ENCODE measurements around the gene BSG. TPM values are rescaled to one million over a fixed set of nuclear protein-coding genes. Genes with fewer than 3 reads are reported as not detected.
"Not testable (repeated sequence)": the region's sequence is repeated elsewhere in the genome, so short reads cannot be mapped to it uniquely, and the experiment has no call there.

Gene BSG
- total RNA-seq, 1 experiment from 2014 or later, result 577 TPM

- DNase-seq (ENCODE audit: low read depth in 1 of 2, low spot score in 2 of 2), result no peak
- Histone ChIP-seq H3K9me3 (replicated peaks) (no peaks in the 10 kb centered on the region), H3K4me3 (no peak overlapping the region), H3K27ac (no peak overlapping the region), H3K36me3 (peaks cover 51% of the 10 kb centered on the region), H3K4me1 (replicated peaks) (peaks cover 19% of the 10 kb centered on the region), H3K27me3 (replicated peaks) (no peaks in the 10 kb centered on the region)
These were observed 43.2 kb downstream of the BSG start for GRCh38 chr19:615619-616018.

- Histone ChIP-seq H3K36me3 (peaks cover 53% of the 10 kb centered on the region), H3K4me3 (no peak overlapping the region)
- no peak for DNase-seq (ENCODE audit: low read depth in 1 of 2, low spot score in 2 of 2)
These were observed 43.8 kb downstream of the BSG start for GRCh38 chr19:616062-616700.

DNA sequence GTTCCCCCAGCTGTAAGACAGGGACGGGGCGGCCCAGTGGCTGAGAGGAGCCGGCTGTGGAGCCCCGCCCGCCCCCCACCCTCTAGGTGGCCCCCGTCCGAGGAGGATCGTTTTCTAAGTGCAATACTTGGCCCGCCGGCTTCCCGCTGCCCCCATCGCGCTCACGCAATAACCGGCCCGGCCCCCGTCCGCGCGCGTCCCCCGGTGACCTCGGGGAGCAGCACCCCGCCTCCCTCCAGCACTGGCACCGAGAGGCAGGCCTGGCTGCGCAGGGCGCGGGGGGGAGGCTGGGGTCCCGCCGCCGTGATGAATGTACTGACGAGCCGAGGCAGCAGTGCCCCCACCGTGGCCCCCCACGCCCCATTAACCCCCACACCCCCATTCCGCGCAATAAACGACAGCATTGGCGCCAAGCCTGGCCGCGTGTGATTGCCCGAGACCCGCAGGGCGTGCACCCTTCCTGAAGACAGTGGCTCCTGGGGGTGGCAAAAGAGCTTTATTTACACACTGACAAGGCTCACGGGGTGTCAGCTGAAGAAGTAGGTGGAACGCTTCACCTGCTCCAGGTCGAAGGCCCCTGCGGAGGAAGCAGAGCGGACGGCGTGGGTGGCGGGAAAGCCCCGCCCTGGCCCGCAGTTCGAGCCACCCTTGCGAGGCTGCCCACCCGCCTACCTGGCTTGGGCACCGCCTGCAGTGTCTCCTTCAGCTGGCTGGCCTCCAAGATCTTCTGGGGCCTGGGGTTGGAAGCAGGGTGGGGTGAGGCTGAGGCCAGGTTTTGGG lies 44.5 kb downstream of the BSG start:
- peaks cover 11% of the 10 kb centered on the region for H3K4me1 ChIP-seq (replicated peaks)
- no peak for DNase-seq (ENCODE audit: low read depth in 1 of 2, low spot score in 2 of 2)
- peaks cover 61% of the 10 kb centered on the region for H3K36me3 ChIP-seq
- no peaks in the 10 kb centered on the region for H3K27me3 ChIP-seq (replicated peaks)
- no peak overlapping the region for H3K4me3 ChIP-seq
- no peaks in the 10 kb centered on the region for H3K9me3 ChIP-seq (replicated peaks)
- H3K27ac ChIP-seq, result no peak overlapping the region

More at GRCh38 chr19:616062-616700, 43.8 kb downstream of the BSG start:
- Histone ChIP-seq H3K9me3 (replicated peaks) (no peaks in the 10 kb centered on the region), H3K4me1 (replicated peaks) (peaks cover 14% of the 10 kb centered on the region), H3K27me3 (replicated peaks) (no peaks in the 10 kb centered on the region), H3K27ac (no peak overlapping the region)

- Histone ChIP-seq H3K4me3 (no peak overlapping the region), H3K36me3 (peaks cover 63% of the 10 kb centered on the region), H3K27ac (no peak overlapping the region), H3K27me3 (replicated peaks) (no peaks in the 10 kb centered on the region), H3K4me1 (replicated peaks) (peaks cover 14% of the 10 kb centered on the region), H3K9me3 (replicated peaks) (no peaks in the 10 kb centered on the region)
- no peak for DNase-seq (ENCODE audit: low read depth in 1 of 2, low spot score in 2 of 2)
These were observed 45.3 kb downstream of the BSG start for GRCh38 chr19:617551-618246.

- Histone ChIP-seq H3K27me3 (replicated peaks) (no peaks in the 10 kb centered on the region), H3K36me3 (peaks cover 63% of the 10 kb centered on the region), H3K4me1 (replicated peaks) (peaks cover 19% of the 10 kb centered on the region), H3K9me3 (replicated peaks) (no peaks in the 10 kb centered on the region), H3K27ac (no peak overlapping the region), H3K4me3 (no peak overlapping the region)
- DNase-seq (ENCODE audit: low read depth in 1 of 2, low spot score in 2 of 2), result no peak
These were observed 45.8 kb downstream of the BSG start for GRCh38 chr19:618247-618619.

GRCh38 chr19:618674-619285 lies 46.4 kb downstream of the BSG start:
- Histone ChIP-seq H3K4me3 (no peak overlapping the region), H3K36me3 (peaks cover 66% of the 10 kb centered on the region), H3K9me3 (replicated peaks) (no peaks in the 10 kb centered on the region), H3K27ac (no peak overlapping the region), H3K4me1 (replicated peaks) (peaks cover 24% of the 10 kb centered on the region), H3K27me3 (replicated peaks) (no peaks in the 10 kb centered on the region)
- DNase-seq (ENCODE audit: low read depth in 1 of 2, low spot score in 2 of 2), result no peak

DNA sequence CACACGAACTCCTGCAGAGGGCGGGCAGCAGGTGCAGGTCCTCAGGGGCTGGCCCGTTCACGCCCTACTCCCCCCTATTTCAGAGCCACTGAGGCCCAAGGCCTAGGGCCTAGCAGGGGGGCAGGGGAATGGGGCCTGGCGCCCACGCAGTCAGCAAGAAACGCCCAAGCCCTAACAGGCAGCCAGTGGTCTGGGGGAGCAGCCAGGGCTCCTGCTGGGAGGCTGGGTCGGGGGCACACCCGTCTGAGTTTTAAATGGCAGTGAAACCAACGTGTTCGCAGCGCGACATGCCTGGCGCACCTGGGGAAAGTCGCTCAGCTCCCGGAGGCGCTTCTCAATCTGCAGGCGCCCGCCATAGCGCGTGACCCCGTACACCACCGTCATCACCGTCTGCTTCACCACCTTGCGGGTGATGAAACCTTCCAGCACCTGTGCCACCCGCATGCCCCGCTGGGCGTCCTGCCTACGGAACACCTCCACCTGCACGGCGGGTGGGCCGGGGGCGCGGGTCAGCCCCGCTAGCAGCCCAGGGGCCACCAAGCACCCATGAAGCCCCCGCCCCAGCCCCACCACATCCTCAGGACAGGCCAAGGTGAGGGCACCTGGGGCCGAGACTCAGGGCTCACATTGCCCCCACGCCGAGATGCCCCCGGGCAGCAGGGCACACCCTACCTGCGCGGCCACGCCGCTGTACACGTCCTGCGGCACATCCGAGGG lies 47.0 kb downstream of the BSG start:
- Histone ChIP-seq H3K36me3 (peaks cover 64% of the 10 kb centered on the region), H3K27ac (no peak overlapping the region), H3K9me3 (replicated peaks) (no peaks in the 10 kb centered on the region), H3K4me3 (no peak overlapping the region), H3K4me1 (replicated peaks) (peaks cover 30% of the 10 kb centered on the region), H3K27me3 (replicated peaks) (no peaks in the 10 kb centered on the region)
- no peak for DNase-seq (ENCODE audit: low read depth in 1 of 2, low spot score in 2 of 2)

- Histone ChIP-seq H3K36me3 (peaks cover 66% of the 10 kb centered on the region), H3K4me3 (no peak overlapping the region), H3K27me3 (replicated peaks) (no peaks in the 10 kb centered on the region), H3K9me3 (replicated peaks) (no peaks in the 10 kb centered on the region), H3K4me1 (replicated peaks) (peaks cover 39% of the 10 kb centered on the region), H3K27ac (no peak overlapping the region)
- no peak for DNase-seq (ENCODE audit: low read depth in 1 of 2, low spot score in 2 of 2)
These were observed 47.9 kb downstream of the BSG start for GRCh38 chr19:620166-620862.

- H3K27me3 ChIP-seq (replicated peaks); H3K4me3 ChIP-seq; DNase-seq (ENCODE audit: low read depth in 1 of 2, low spot score in 2 of 2); H3K27ac ChIP-seq; H3K9me3 ChIP-seq (replicated peaks): not testable (repeated sequence)
- peaks cover 71% of the 10 kb centered on the region for H3K36me3 ChIP-seq
- H3K4me1 ChIP-seq (replicated peaks), result peaks cover 39% of the 10 kb centered on the region
These were observed 48.8 kb downstream of the BSG start for GRCh38 chr19:621191-621590.

GRCh38 chr19:621819-622218 lies 49.4 kb downstream of the BSG start:
- Histone ChIP-seq H3K4me3 (no peak overlapping the region), H3K27me3 (replicated peaks) (no peaks in the 10 kb centered on the region), H3K9me3 (replicated peaks) (no peaks in the 10 kb centered on the region), H3K36me3 (peaks cover 71% of the 10 kb centered on the region), H3K27ac (no peak overlapping the region), H3K4me1 (replicated peaks) (peaks cover 39% of the 10 kb centered on the region)
- DNase-seq (ENCODE audit: low read depth in 1 of 2, low spot score in 2 of 2), result no peak

- Histone ChIP-seq H3K4me1 (replicated peaks) (peaks cover 39% of the 10 kb centered on the region), H3K27ac (peak overlapping the region; percentile 98), H3K9me3 (replicated peaks) (no peaks in the 10 kb centered on the region), H3K27me3 (replicated peaks) (no peaks in the 10 kb centered on the region), H3K4me3 (no peak overlapping the region), H3K36me3 (peaks cover 76% of the 10 kb centered on the region)
- DNase-seq (ENCODE audit: low read depth in 1 of 2, low spot score in 2 of 2), result no peak
These were observed 50.3 kb downstream of the BSG start for GRCh38 chr19:622666-623065.

GRCh38 chr19:623175-623916 lies 51.0 kb downstream of the BSG start:
- no peaks in the 10 kb centered on the region for H3K9me3 ChIP-seq (replicated peaks)
- peak overlapping the region; percentile 98 for H3K27ac ChIP-seq
- peaks cover 36% of the 10 kb centered on the region for H3K4me1 ChIP-seq (replicated peaks)
- DNase-seq (ENCODE audit: low read depth in 1 of 2, low spot score in 2 of 2), result peak in 1 of 2 experiments; percentile 42
- H3K4me3 ChIP-seq, result no peak overlapping the region
- no peaks in the 10 kb centered on the region for H3K27me3 ChIP-seq (replicated peaks)
- H3K36me3 ChIP-seq, result peaks cover 75% of the 10 kb centered on the region

All from SJSA1 (cell line).